Vagina (tissue), 2 donors: Measurements from ENCODE around the gene IQGAP2.

Source experiments
- POLR2A ChIP-seq, 2 donors: fragments of 450-650 bp; IDR thresholded peaks; one replicate each; pipeline ENCODE4 v1.6.1; 2017; ENCODE audit warnings: antibody characterized with exemption in 2 of 2, mild to moderate bottlenecking in 2 of 2, moderate library complexity in 2 of 2
- POLR2AphosphoS5 ChIP-seq, 2 donors: sonication (generic); formaldehyde crosslinking; IDR thresholded peaks; one replicate each; pipeline ENCODE4 v1.9.0; 2017; ENCODE audit warnings: antibody characterized with exemption in 2 of 2, mild to moderate bottlenecking in 2 of 2, low read depth in 1 of 2; ENCODE audit not compliant: insufficient read depth in 1 of 2
- TF ChIP-seq, protein P1 (sequence below), 3 experiments: fragments of 450-650 bp in 2 of 3; fragments of 200-600 bp in 1 of 3; sonication (generic) in 1 of 3; IDR thresholded peaks; one replicate each; pipeline ENCODE4 v1.5.1; 2017 to 2019; ENCODE audit warnings: antibody characterized with exemption in 3 of 3, mild to moderate bottlenecking in 2 of 3, moderate library complexity in 2 of 3

- no peak for TF ChIP-seq POLR2AphosphoS5 (IDR thresholded peaks at IDR 0.05; ENCODE audit: insufficient read depth in 1 of 2, low read depth in 1 of 2)
- TF ChIP-seq, protein P1, sequence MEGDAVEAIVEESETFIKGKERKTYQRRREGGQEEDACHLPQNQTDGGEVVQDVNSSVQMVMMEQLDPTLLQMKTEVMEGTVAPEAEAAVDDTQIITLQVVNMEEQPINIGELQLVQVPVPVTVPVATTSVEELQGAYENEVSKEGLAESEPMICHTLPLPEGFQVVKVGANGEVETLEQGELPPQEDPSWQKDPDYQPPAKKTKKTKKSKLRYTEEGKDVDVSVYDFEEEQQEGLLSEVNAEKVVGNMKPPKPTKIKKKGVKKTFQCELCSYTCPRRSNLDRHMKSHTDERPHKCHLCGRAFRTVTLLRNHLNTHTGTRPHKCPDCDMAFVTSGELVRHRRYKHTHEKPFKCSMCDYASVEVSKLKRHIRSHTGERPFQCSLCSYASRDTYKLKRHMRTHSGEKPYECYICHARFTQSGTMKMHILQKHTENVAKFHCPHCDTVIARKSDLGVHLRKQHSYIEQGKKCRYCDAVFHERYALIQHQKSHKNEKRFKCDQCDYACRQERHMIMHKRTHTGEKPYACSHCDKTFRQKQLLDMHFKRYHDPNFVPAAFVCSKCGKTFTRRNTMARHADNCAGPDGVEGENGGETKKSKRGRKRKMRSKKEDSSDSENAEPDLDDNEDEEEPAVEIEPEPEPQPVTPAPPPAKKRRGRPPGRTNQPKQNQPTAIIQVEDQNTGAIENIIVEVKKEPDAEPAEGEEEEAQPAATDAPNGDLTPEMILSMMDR (IDR thresholded peaks at IDR 0.05), result no peak
- TF ChIP-seq POLR2A (IDR thresholded peaks at IDR 0.05), result no peak
Measured at GRCh38 chr5:76586531-76586930, 183.4 kb downstream of the IQGAP2 start.
